GM12878 (cell line): Measurements from ENCODE around the gene NFAT5. TPM values are rescaled to one million over a fixed set of nuclear protein-coding genes. Genes with fewer than 3 reads are reported as not detected.

Source experiments
- ATAC-seq: fragments of 200-7000 bp; cut with Tn5 transposase; 3 replicates; pipeline ENCODE4 v1.9.1; 2020; ENCODE audit warnings: mild to moderate bottlenecking, moderate library complexity
- BruUV-seq: library from RNA; stranded (reverse); fragments of 400-500 nt; replicated peaks from 2 replicates; lab custom pipeline; 2021; lab: Mats Ljungman, UMichigan
- CTCF ChIA-PET: fragments of 300-600 bp; sonication (Branson Sonifier 250); formaldehyde crosslinking; extraction: SDS; loops from one replicate; lab custom pipeline; 2021; ENCODE audit warnings: inconsistent platforms; lab: Yijun Ruan, JAX
- POLR2A ChIA-PET: fragments of 350-600 bp; formaldehyde crosslinking; extraction: SDS; loops from one replicate; lab custom pipeline; 2021; ENCODE audit warnings: inconsistent platforms; lab: Charles Lee
- RAD21 ChIA-PET: fragments of 300-600 bp; sonication (Branson Sonifier 250); formaldehyde crosslinking; loops from one replicate; lab custom pipeline; 2023; ENCODE audit warnings: antibody characterized with exemption; ENCODE audit not compliant: unreplicated experiment; lab: Charles Lee
- SMC1A ChIA-PET: fragments of 300-600 bp; sonication (Branson Sonifier 250); formaldehyde crosslinking; loops from one replicate; lab custom pipeline; 2023; ENCODE audit not compliant: unreplicated experiment, uncharacterized antibody; lab: Charles Lee
- DNase-seq: peaks from one replicate; pipeline ENCODE4 v3.0.0-alpha.2; 2011; ENCODE audit warnings: low read depth, low spot score
- FAIRE-seq: peaks from 3 replicates; lab custom pipeline; 2011; peaks lifted over from hg19 to GRCh38; lab: Jason Lieb, UNC
- H2AFZ ChIP-seq: 2 replicates; pipeline ENCODE4 v1.6.0; 2011; ENCODE audit warnings: low read depth, low read length, control low read depth; ENCODE audit not compliant: control insufficient read depth
- H3K27ac ChIP-seq: 2 replicates; pipeline ENCODE4 v1.5.1; 2011; ENCODE audit warnings: control low read depth; ENCODE audit not compliant: control insufficient read depth, insufficient read depth
- H3K27me3 ChIP-seq, 2 experiments: replicated peaks in 1 of 2; 2 replicates each; pipeline versions ENCODE4 v1.6.0 to v1.6.1; 2011; ENCODE audit warnings: low read length in 1 of 2; ENCODE audit not compliant: control insufficient read depth in 2 of 2, insufficient read depth in 2 of 2
- H3K36me3 ChIP-seq, 2 experiments: 2 replicates each; pipeline ENCODE4 v1.5.1; 2011; ENCODE audit warnings: low read length in 1 of 2; ENCODE audit not compliant: control insufficient read depth in 2 of 2, insufficient read depth in 2 of 2
- H3K4me1 ChIP-seq: 2 replicates; pipeline ENCODE4 v1.6.1; 2011; ENCODE audit warnings: mild to moderate bottlenecking, low read length, moderate library complexity, mixed read lengths; ENCODE audit not compliant: control insufficient read depth, insufficient read depth
- H3K4me2 ChIP-seq: 2 replicates; pipeline ENCODE4 v1.6.0; 2011; ENCODE audit warnings: control low read depth; ENCODE audit not compliant: control insufficient read depth, insufficient read depth
- H3K4me3 ChIP-seq: fragments of 200-600 bp; sonication (generic); 2 replicates; pipeline ENCODE4 v1.5.1; 2016
- H3K79me2 ChIP-seq: 2 replicates; pipeline ENCODE4 v1.6.0; 2011; ENCODE audit warnings: low read length; ENCODE audit not compliant: control insufficient read depth, insufficient read depth
- H3K9ac ChIP-seq: 2 replicates; pipeline ENCODE4 v1.8.0; 2011; ENCODE audit warnings: low read length, control low read depth, mixed read lengths; ENCODE audit not compliant: control insufficient read depth, insufficient read depth
- H3K9me3 ChIP-seq: replicated peaks from 3 replicates; pipeline ENCODE4 v1.5.1; 2011; ENCODE audit warnings: mild to moderate bottlenecking, low read length; ENCODE audit not compliant: control insufficient read depth, insufficient read depth
- H4K20me1 ChIP-seq: 2 replicates; pipeline ENCODE4 v1.6.0; 2011; ENCODE audit not compliant: control insufficient read depth, insufficient read depth
- DPF2 ChIP-seq: fragments of 450-650 bp; IDR thresholded peaks from 2 replicates; pipeline ENCODE4 v1.6.1; 2017; ENCODE audit warnings: mild to moderate bottlenecking
- FOXM1 ChIP-seq: IDR thresholded peaks from 2 replicates; pipeline ENCODE4 v1.6.1; 2012; ENCODE audit warnings: low read depth, mild to moderate bottlenecking, inconsistent platforms, low read length, moderate library complexity
- MEF2A ChIP-seq: IDR thresholded peaks from 2 replicates; pipeline ENCODE4 v1.6.1; 2011; ENCODE audit warnings: low read depth, mild to moderate bottlenecking, low read length, moderate library complexity; ENCODE audit not compliant: insufficient read depth
- WGBS: methylation state at CpG from one replicate; pipeline ENCODE4 v1.1.6; 2016; ENCODE audit warnings: low lambda C conversion rate; ENCODE audit not compliant: insufficient replicate concordance, insufficient coverage; ENCODE audit errors: missing lambda C conversion rate; 5-methylcytosine and 5-hydroxymethylcytosine counted together
- in situ Hi-C: fragments of 300-500 bp; cut with MboI; formaldehyde crosslinking; loops from 9 replicates; pipeline ENCODE4 v1.14.3; 2018; ENCODE audit warnings: mixed read lengths
- intact Hi-C: fragments of 100-400 bp; cut with micrococcal nuclease; formaldehyde crosslinking; loops from one replicate; pipeline ENCODE4 v1.14.2; 2022; ENCODE audit not compliant: unreplicated experiment
- polyA plus RNA-seq, 11 experiments: library from polyadenylated mRNA; depleted of rRNA in 4 of 11; unstranded in 6 of 11; stranded (reverse) in 5 of 11; fragments of >200 nt; fragmentation: Nextera tagmentation in 4 of 11; fragmentation: Illumina TruSeq in 1 of 11; extraction: Ambion mirVana in 4 of 11; extraction: Trizol in 1 of 11; gene quantifications; 1 replicate in 1 of 11; 2 replicates in 10 of 11; pipeline versions ENCODE4 v1.2.1 to v1.2.3, GENCODE V29; 2011 to 2016; ENCODE audit warnings: inconsistent platforms in 2 of 11, missing spikeins in 2 of 11, low read depth in 1 of 11
- total RNA-seq, 4 experiments: library from RNA; depleted of rRNA in 3 of 4; stranded (reverse); fragments of >200 nt in 3 of 4; fragmentation: Illumina TruSeq in 1 of 4; extraction: Trizol in 1 of 4; gene quantifications; 2 replicates each; pipeline versions ENCODE4 v1.2.1 to v1.2.3, GENCODE V29; 2013 to 2021

NFAT5 gene
- total and polyA plus RNA-seq, 10 of the 15 experiments (the other 5 are each of a cell fraction or from before 2014, with no cell fraction given): 0.58 to 31.5 (median 12.7) TPM

- TF ChIP-seq MEF2A: no peak
- TF ChIP-seq DPF2: no peak
Observed at GRCh38 chr16:69561901-69562300, 3.9 kb upstream of the NFAT5 start (continued).

DNA sequence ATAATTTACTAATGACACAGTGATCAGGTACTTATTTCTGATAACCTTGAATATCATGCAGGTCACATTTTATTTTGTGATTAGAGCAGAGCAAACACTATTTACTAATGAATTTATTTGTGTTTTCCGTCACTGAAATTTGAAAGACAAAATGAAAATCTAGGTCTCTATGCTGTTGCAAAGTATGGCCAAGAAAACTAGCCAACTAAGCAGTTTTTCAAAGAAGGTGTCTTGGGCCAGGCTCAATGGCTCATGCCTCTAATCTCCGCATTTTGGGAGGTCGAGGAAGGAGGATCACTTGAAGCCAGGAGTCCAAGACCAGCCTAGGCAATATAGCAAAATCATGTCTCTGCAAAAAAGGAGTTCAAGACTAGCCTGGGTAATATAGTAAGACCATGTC, 3.0 kb upstream of the NFAT5 start:
- ATAC-seq (no peak), DNase-seq (no peak), FAIRE-seq (no peak)
- Histone ChIP-seq H3K36me3 (no peaks in the 10 kb centered on the region), H3K27me3 (no peaks in the 10 kb centered on the region), H2AFZ (no peak overlapping the region), H4K20me1 (no peaks in the 10 kb centered on the region), H3K9ac (no peak overlapping the region), H3K4me3 (no peak overlapping the region), H3K4me1 (no peaks in the 10 kb centered on the region; the same call in 1 of the 2 replicates), H3K9me3 (no peaks in the 10 kb centered on the region), H3K4me2 (no peak overlapping the region), H3K27ac (no peak overlapping the region), H3K79me2 (peaks cover 32% of the 10 kb centered on the region)
- BruUV-seq: no TSS peak
- POLR2A ChIA-PET: interaction anchor here (0.6 to 2.2 kb wide), 4 partner anchors 43 to 163 kb away, joined by 3 to 17 read pairs (median 4); no protein-coding TSS in a partner anchor
- RAD21 ChIA-PET: interaction anchor here (1.0 to 2.6 kb wide), 2 partner anchors 31 to 93 kb away, joined by 3 to 28 read pairs; no protein-coding TSS in a partner anchor
- CTCF ChIA-PET: interaction anchor here (2.6 kb wide), 1 partner anchor 166 kb away, joined by 39 read pairs; no protein-coding TSS in a partner anchor
- whole genome bisulfite sequencing: 97% methylated on average over 3 of the region's 3 CpGs
- in situ Hi-C loops: no loop called here
- SMC1A ChIA-PET: interaction anchor here (1.5 to 2.6 kb wide), 3 partner anchors 42 to 99 kb away, joined by 3 to 26 read pairs (median 10); no protein-coding TSS in a partner anchor
- no peak for TF ChIP-seq FOXM1
- intact Hi-C loops: loop anchor here (5.0 to 10.0 kb wide), 2 partner anchors 41 to 872 kb away; partner anchors contain the start of gene ST3GAL2
